Measurements from ENCODE around the gene CIB4. TPM values are rescaled to one million over a fixed set of nuclear protein-coding genes. Genes with fewer than 3 reads are reported as not detected.

CIB4 gene
- total and polyA plus RNA-seq, 12 donors: not detected

GRCh38 chr2:26559044-26559405 is 82.1 kb downstream of the CIB4 start:
- peaks cover 0 to 80% (median 68%) of the 10 kb centered on the region in 7 donors for H3K27me3 ChIP-seq
- H3K27ac ChIP-seq: no peak overlapping the region
- H3K36me3 ChIP-seq: no peaks in the 10 kb centered on the region
- DNase-seq: no peak
- 83 to 87% methylated on average over 3 of the region's 3 CpGs for WGBS, 2 donors
- no peak for ATAC-seq
- no peaks in the 10 kb centered on the region for H3K9me3 ChIP-seq
- intact Hi-C loops (cut with DNase I): no loop called here
- no peak overlapping the region for H3K4me3 ChIP-seq
- TF ChIP-seq, protein P1, sequence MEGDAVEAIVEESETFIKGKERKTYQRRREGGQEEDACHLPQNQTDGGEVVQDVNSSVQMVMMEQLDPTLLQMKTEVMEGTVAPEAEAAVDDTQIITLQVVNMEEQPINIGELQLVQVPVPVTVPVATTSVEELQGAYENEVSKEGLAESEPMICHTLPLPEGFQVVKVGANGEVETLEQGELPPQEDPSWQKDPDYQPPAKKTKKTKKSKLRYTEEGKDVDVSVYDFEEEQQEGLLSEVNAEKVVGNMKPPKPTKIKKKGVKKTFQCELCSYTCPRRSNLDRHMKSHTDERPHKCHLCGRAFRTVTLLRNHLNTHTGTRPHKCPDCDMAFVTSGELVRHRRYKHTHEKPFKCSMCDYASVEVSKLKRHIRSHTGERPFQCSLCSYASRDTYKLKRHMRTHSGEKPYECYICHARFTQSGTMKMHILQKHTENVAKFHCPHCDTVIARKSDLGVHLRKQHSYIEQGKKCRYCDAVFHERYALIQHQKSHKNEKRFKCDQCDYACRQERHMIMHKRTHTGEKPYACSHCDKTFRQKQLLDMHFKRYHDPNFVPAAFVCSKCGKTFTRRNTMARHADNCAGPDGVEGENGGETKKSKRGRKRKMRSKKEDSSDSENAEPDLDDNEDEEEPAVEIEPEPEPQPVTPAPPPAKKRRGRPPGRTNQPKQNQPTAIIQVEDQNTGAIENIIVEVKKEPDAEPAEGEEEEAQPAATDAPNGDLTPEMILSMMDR (IDR thresholded peaks at IDR 0.05): no peak
- H3K4me1 ChIP-seq: peaks cover 9 to 16% (median 13%) of the 10 kb centered on the region in 9 donors

DNA sequence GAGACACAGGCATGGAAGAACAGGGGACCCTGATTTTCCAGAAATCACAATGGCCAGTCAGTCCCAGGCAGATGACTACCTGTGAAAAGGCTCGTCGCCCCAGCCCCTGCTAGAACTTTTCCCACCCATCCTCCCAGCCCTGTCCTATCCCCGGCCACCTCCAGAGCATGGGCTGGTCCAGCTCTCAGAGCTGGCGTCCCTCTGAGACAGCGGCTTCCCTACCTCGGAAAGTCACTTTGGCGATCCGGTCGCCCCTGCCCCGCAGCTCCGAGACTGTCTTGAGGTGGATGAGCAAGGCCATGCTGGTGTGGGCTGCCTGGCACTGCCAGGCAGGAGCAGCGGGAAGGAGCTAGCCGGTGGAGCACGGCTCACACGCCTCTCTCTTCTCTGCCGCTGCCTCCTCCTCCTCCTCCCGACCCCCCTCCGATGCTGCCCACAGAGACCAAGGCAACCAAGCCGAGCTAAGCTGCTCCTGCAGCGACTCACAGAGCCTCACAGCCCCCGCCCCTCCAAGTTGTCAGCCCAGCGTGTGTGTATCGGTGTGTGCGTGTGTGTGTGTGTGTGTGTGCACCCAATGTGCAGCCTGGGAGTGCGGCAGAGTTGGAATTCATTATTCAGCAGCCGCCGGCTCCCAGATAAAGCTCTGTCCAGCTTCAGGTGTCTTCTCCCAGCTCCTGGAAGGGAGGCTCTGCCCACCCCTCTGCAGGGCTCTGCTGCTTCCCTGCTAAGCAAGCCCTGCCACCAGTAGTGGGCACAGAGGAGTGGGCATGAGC is 82.7 kb downstream of the CIB4 start:
- WGBS, 2 donors: 21 to 22% methylated on average over 27 of the region's 27 CpGs
- Histone ChIP-seq H3K4me1 (peaks cover 9 to 15% (median 13%) of the 10 kb centered on the region in 9 donors), H3K27ac (no peak overlapping the region), H3K4me3 (no peak overlapping the region), H3K27me3 (peaks cover 0 to 79% (median 62%) of the 10 kb centered on the region in 7 donors), H3K36me3 (no peaks in the 10 kb centered on the region), H3K9me3 (no peaks in the 10 kb centered on the region)
- TF ChIP-seq, protein P1 (IDR thresholded peaks at IDR 0.05): no peak
- ATAC-seq: no peak
- no peak for DNase-seq
- intact Hi-C loops (cut with DNase I): no loop called here

DNA sequence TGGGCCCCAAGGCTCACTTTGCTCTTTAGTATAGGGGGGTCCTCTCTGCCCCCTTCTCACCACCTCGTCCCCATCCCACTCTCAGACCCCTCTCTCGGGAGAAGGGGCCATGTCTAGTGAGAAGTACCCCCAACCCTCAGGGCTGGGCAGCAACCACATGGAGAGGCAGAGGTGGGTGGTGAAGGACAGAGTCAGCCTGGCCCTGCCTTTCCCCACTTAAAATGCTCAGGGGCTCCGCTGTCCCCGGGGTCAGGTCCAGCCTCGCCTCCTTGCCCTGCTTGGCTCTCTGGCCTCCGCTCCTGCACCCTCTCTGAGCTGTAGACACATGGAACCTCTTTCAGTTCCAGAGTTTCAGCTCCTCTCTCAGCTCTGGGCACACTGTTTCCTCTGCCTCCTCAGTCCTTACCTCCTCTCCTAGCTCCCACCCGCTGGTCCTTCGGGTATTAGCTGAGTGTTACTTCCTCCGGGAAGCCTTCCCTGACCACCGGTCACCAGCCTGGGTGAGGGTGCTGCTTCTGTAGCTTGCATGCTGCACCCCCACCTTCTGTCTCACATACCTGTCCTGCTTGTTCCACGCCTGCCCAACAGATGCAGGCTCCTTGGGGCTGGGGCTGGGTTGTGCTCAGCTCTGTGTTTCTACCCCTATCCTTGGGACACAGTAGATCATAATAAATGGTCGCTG is 83.8 kb downstream of the CIB4 start:
- Histone ChIP-seq H3K4me1 (peaks cover 1 to 5% (median 4%) of the 10 kb centered on the region in 9 donors), H3K27me3 (peaks cover 0 to 76% (median 51%) of the 10 kb centered on the region in 7 donors), H3K9me3 (no peaks in the 10 kb centered on the region), H3K4me3 (no peak overlapping the region), H3K27ac (no peak overlapping the region), H3K36me3 (no peaks in the 10 kb centered on the region)
- intact Hi-C loops (cut with DNase I): no loop called here
- 81 to 83% methylated on average over 12 of the region's 12 CpGs for WGBS, 2 donors
- DNase-seq (no peak), ATAC-seq (no peak)
- TF ChIP-seq, protein P1 (IDR thresholded peaks at IDR 0.05): no peak

DNA sequence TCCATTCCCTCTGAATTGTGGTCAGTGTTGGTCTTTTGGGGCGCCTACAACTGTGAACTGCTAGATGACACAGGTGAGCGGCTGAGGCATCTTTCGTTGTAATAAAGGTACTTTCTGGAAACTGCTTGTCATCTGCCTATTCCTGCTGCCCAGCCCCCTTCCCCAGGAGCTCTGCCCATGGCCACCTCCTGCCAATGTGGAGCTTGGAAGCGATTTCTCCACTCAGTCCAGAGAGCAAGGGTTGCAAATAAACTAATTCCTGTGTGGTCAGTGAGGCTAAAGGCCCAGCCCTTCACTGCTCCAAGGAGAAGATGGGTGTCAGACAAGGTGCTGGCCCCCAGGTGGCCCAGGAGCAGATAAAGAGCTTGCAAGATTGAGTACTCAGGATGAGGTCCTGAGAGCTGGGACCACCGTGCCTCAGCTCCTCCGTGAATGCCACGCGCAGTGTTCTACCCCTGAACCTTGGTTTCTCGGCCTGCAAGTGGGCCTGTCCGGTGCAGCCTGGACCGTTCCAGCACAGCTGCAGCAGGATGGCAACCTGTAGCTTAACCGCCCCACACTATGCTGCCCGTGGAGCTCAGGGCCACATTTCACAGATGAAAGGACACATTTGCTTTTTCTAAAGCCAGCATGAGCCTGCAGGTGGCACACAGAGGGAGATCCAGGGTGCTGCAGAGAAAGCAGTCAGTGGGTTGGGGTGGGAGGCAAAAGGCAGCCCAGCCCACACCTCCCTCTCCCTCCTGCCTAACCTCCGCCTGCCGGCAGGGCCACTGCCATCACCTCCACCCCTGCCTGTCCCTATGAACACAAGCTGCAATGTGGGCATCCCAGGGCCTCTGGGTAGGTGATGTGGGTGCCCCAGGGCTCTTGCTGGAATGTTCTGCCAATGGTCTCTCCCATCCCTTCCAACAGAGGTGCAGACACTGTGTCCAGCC is 84.6 kb downstream of the CIB4 start:
- Histone ChIP-seq H3K27me3 (peaks cover 0 to 68% (median 43%) of the 10 kb centered on the region in 7 donors), H3K27ac (no peak overlapping the region), H3K4me3 (no peak overlapping the region), H3K9me3 (no peaks in the 10 kb centered on the region), H3K36me3 (no peaks in the 10 kb centered on the region), H3K4me1 (no peaks in the 10 kb centered on the region)
- no peak for DNase-seq
- 88 to 90% methylated on average over 15 of the region's 15 CpGs for WGBS, 2 donors
- TF ChIP-seq, protein P1 (IDR thresholded peaks at IDR 0.05): no peak
- intact Hi-C loops (cut with DNase I): no loop called here
- no peak for ATAC-seq

Data from heart right ventricle (tissue), 16 donors.